ENCODE results near the gene GAGE12C.
"Not testable (repeated sequence)": the region's sequence is repeated elsewhere in the genome, so short reads cannot be mapped to it uniquely, and the experiment has no call there.

DNA sequence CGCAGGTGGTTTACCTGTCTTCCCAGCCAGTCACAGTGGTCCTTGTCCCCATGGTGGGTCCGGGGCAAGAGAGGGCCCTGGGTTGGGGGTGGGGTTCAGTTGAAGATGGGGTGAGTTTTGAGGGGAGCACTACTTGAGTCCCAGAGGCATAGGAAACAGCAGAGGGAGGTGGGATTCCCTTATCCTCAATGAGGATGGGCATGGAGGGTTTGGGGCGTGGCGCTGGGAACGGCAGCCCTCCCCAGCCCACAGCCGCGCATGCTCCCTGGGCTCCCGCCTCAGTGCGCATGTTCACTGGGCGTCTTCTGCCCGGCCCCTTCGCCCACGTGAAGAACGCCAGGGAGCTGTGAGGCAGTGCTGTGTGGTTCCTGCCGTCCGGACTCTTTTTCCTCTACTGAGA is 19.0 kb downstream of the GAGE12C start, which contains the start of gene GAGE12E:
- TF ChIP-seq TCF7L2 (IDR thresholded peaks at IDR 0.05; ENCODE audit: low read depth, low read length); U2AF1 (optimal IDR thresholded peaks at IDR 0.05; ENCODE audit: low read depth, low read length): not testable (repeated sequence)

Data from K562 (cell line).